ENCODE data around the gene ALG13. TPM values are rescaled to one million over a fixed set of nuclear protein-coding genes. Genes with fewer than 3 reads are reported as not detected.

The ALG13 gene
- total and polyA plus RNA-seq, 10 of the 15 experiments (the other 5 are each of a cell fraction or from before 2014, with no cell fraction given), result 30.5 to 119 (median 51.1) TPM

DNA sequence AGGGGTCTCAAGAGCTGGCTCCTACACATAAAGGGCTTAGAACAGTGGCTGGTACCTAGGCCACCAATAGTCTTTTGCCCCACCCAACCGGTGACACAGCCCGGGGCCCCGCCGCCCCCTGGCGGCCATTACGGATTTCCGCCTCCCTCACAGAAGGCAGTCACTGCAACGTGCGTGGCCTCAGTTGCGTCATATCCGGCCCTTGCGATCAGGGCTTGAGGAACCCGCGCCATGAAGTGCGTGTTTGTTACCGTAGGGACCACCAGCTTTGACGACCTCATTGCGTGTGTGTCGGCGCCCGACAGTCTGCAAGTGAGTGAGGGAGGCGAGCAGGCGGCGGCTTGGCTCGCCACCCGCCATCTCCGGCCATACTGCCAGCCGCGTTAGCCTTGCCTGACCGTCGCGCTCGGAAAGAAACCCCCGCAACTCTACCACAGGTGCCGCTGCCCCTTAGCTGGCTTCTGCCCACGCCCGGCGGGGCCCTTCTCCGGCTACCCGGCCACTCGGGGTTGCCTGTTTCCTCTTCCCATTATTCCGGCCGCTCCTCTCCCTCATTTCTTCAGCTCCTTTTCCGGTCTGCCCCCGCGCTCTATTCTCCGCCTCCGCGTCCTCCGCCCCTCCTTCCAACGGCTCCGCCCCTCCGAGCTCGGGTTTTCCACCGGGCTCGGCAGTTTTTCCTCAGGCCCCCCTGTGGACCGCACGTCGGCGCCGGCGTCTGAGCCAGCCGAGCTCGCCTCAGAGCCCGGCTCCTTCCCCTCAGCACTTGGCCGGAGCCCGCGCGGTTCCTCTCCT, at the start of gene ALG13 (continued):
- TF ChIP-seq CREB1 (IDR thresholded peaks at IDR 0.05; ENCODE audit: low read depth), result peak; percentile 95
- TF ChIP-seq RELA (IDR thresholded peaks at IDR 0.05; ENCODE audit: borderline replicate concordance, partially characterized antibody), result no peak
- TF ChIP-seq, protein P1, sequence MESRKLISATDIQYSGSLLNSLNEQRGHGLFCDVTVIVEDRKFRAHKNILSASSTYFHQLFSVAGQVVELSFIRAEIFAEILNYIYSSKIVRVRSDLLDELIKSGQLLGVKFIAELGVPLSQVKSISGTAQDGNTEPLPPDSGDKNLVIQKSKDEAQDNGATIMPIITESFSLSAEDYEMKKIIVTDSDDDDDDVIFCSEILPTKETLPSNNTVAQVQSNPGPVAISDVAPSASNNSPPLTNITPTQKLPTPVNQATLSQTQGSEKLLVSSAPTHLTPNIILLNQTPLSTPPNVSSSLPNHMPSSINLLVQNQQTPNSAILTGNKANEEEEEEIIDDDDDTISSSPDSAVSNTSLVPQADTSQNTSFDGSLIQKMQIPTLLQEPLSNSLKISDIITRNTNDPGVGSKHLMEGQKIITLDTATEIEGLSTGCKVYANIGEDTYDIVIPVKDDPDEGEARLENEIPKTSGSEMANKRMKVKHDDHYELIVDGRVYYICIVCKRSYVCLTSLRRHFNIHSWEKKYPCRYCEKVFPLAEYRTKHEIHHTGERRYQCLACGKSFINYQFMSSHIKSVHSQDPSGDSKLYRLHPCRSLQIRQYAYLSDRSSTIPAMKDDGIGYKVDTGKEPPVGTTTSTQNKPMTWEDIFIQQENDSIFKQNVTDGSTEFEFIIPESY (IDR thresholded peaks at IDR 0.05), result no peak
- TF ChIP-seq ZSCAN29 (IDR thresholded peaks at IDR 0.05), result no peak
- TF ChIP-seq, protein P2, sequence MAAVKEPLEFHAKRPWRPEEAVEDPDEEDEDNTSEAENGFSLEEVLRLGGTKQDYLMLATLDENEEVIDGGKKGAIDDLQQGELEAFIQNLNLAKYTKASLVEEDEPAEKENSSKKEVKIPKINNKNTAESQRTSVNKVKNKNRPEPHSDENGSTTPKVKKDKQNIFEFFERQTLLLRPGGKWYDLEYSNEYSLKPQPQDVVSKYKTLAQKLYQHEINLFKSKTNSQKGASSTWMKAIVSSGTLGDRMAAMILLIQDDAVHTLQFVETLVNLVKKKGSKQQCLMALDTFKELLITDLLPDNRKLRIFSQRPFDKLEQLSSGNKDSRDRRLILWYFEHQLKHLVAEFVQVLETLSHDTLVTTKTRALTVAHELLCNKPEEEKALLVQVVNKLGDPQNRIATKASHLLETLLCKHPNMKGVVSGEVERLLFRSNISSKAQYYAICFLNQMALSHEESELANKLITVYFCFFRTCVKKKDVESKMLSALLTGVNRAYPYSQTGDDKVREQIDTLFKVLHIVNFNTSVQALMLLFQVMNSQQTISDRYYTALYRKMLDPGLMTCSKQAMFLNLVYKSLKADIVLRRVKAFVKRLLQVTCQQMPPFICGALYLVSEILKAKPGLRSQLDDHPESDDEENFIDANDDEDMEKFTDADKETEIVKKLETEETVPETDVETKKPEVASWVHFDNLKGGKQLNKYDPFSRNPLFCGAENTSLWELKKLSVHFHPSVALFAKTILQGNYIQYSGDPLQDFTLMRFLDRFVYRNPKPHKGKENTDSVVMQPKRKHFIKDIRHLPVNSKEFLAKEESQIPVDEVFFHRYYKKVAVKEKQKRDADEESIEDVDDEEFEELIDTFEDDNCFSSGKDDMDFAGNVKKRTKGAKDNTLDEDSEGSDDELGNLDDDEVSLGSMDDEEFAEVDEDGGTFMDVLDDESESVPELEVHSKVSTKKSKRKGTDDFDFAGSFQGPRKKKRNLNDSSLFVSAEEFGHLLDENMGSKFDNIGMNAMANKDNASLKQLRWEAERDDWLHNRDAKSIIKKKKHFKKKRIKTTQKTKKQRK (IDR thresholded peaks at IDR 0.05; ENCODE audit: low read depth, low read length), result no peak
- TF ChIP-seq MTA2 (IDR thresholded peaks at IDR 0.05; ENCODE audit: low read depth), result peak; percentile 12; the same call in 1 of the 2 replicates
- TF ChIP-seq TAF1 (IDR thresholded peaks at IDR 0.05; ENCODE audit: borderline replicate concordance, low read depth, low read length), result peak; percentile 56
- TF ChIP-seq SIN3A (IDR thresholded peaks at IDR 0.05; ENCODE audit: low read depth, low read length), result no peak
- TF ChIP-seq TARDBP (IDR thresholded peaks at IDR 0.05; ENCODE audit: borderline replicate concordance), result no peak
- TF ChIP-seq, protein P3, sequence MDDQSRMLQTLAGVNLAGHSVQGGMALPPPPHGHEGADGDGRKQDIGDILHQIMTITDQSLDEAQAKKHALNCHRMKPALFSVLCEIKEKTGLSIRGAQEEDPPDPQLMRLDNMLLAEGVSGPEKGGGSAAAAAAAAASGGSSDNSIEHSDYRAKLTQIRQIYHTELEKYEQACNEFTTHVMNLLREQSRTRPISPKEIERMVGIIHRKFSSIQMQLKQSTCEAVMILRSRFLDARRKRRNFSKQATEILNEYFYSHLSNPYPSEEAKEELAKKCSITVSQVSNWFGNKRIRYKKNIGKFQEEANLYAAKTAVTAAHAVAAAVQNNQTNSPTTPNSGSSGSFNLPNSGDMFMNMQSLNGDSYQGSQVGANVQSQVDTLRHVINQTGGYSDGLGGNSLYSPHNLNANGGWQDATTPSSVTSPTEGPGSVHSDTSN (IDR thresholded peaks at IDR 0.05; ENCODE audit: insufficient replicate concordance, low read depth, low read length), result no peak
- TF ChIP-seq, protein P4, sequence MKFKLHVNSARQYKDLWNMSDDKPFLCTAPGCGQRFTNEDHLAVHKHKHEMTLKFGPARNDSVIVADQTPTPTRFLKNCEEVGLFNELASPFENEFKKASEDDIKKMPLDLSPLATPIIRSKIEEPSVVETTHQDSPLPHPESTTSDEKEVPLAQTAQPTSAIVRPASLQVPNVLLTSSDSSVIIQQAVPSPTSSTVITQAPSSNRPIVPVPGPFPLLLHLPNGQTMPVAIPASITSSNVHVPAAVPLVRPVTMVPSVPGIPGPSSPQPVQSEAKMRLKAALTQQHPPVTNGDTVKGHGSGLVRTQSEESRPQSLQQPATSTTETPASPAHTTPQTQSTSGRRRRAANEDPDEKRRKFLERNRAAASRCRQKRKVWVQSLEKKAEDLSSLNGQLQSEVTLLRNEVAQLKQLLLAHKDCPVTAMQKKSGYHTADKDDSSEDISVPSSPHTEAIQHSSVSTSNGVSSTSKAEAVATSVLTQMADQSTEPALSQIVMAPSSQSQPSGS (IDR thresholded peaks at IDR 0.05; ENCODE audit: low read length), result no peak
- TF ChIP-seq KLF5 (IDR thresholded peaks at IDR 0.05; ENCODE audit: partially characterized antibody), result no peak
- TF ChIP-seq POLR2AphosphoS2 (IDR thresholded peaks at IDR 0.05; ENCODE audit: low read depth, low read length), result peak; percentile 66; the same call in 1 of the 2 replicates
- no peak for TF ChIP-seq NFYA (IDR thresholded peaks at IDR 0.05; ENCODE audit: borderline replicate concordance, low read depth, low read length)
- TF ChIP-seq NFIC (IDR thresholded peaks at IDR 0.05; ENCODE audit: low read depth, low read length), result no peak
- no peak for TF ChIP-seq SRF (IDR thresholded peaks at IDR 0.05; ENCODE audit: low read depth in 2 of 2, low read length in 2 of 2)
- no peak for TF ChIP-seq PAX8 (IDR thresholded peaks at IDR 0.05)
- no peak for TF ChIP-seq NR2F1 (conservative IDR thresholded peaks at IDR 0.05)
- TF ChIP-seq ETV6 (conservative IDR thresholded peaks at IDR 0.05 in 1 of 2, IDR thresholded peaks at IDR 0.05 in 1 of 2; ENCODE audit: borderline replicate concordance in 1 of 2, low read depth in 1 of 2), result no peak
- 0 out of 2 replicates have a peak, but pooled peaks have one; percentile 12 for TF ChIP-seq SPI1 (IDR thresholded peaks at IDR 0.05; ENCODE audit: borderline replicate concordance, insufficient read depth, low read depth, low read length)
- TF ChIP-seq SUPT20H (IDR thresholded peaks at IDR 0.05; ENCODE audit: borderline replicate concordance, control insufficient read depth, low read depth, low read length), result no peak
- no peak for TF ChIP-seq TCF12 (IDR thresholded peaks at IDR 0.05; ENCODE audit: low read depth, low read length)
